Thymus (tissue), 14 donors: ENCODE results near the gene OR10A2. TPM values are rescaled to one million over a fixed set of nuclear protein-coding genes. Genes with fewer than 3 reads are reported as not detected.

ENCODE experiments used
- DNase-seq, 9 donors: peaks; one replicate each; pipeline ENCODE4 v3.0.0-alpha.2; 2013; ENCODE audit warnings: low spot score in 9 of 9, low read depth in 6 of 9, missing footprints in 1 of 9
- H3K27ac ChIP-seq, 2 donors: one replicate each; pipeline ENCODE4 v1.5.1; 2013; ENCODE audit warnings: control low read depth in 1 of 2, low read depth in 1 of 2, low read length in 1 of 2, mild to moderate bottlenecking in 1 of 2, moderate library complexity in 1 of 2
- H3K27me3 ChIP-seq, 2 donors: one replicate each; pipeline ENCODE4 v1.5.1; 2013; ENCODE audit warnings: low read length in 1 of 2; ENCODE audit not compliant: control insufficient read depth in 2 of 2, insufficient read depth in 1 of 2
- H3K36me3 ChIP-seq, 2 donors: one replicate each; pipeline ENCODE4 v1.5.1; 2013; ENCODE audit warnings: low read length in 1 of 2, mild to moderate bottlenecking in 1 of 2, moderate library complexity in 1 of 2; ENCODE audit not compliant: control insufficient read depth in 2 of 2, insufficient read depth in 2 of 2
- H3K4me1 ChIP-seq, 2 donors: one replicate each; pipeline ENCODE4 v1.5.1; 2013; ENCODE audit warnings: low read length in 2 of 2; ENCODE audit not compliant: control insufficient read depth in 2 of 2, insufficient read depth in 2 of 2
- H3K4me3 ChIP-seq, 2 donors: one replicate each; pipeline ENCODE4 v1.5.1; 2013; ENCODE audit warnings: low read length in 2 of 2, control low read depth in 1 of 2, mild to moderate bottlenecking in 1 of 2
- H3K9me3 ChIP-seq, 2 donors: one replicate each; pipeline ENCODE4 v1.5.1; 2013; ENCODE audit warnings: low read length in 1 of 2, mild to moderate bottlenecking in 1 of 2; ENCODE audit not compliant: control insufficient read depth in 2 of 2, insufficient read depth in 1 of 2
- WGBS: extraction: QIAGEN DNeasy Blood & Tissue Kit; methylation state at CpG from one replicate; pipeline ENCODE4 v1.1.7; 2013; 5-methylcytosine and 5-hydroxymethylcytosine counted together
- long read RNA-seq, 10 donors: transcript quantifications; one replicate each; lab custom pipeline, GENCODE V29; 2026
- polyA plus RNA-seq: library from polyadenylated mRNA; stranded (reverse); fragments of 200-250 nt; gene quantifications from one replicate; pipeline ENCODE4 v1.2.3, GENCODE V29; 2013
- total RNA-seq: library from RNA; stranded (reverse); fragments of 120-200 nt; gene quantifications from one replicate; pipeline ENCODE4 v1.2.4, GENCODE V29; 2013
- donor health status: healthy.

OR10A2 gene, protein sequence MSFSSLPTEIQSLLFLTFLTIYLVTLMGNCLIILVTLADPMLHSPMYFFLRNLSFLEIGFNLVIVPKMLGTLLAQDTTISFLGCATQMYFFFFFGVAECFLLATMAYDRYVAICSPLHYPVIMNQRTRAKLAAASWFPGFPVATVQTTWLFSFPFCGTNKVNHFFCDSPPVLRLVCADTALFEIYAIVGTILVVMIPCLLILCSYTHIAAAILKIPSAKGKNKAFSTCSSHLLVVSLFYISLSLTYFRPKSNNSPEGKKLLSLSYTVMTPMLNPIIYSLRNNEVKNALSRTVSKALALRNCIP
- not detected for total RNA-seq
- polyA plus RNA-seq: not detected
- long read RNA-seq, donor 1, partial matches to known transcripts: 0 of 1 reads
- long read RNA-seq, donor 1, other reads (novel, unspliced or antisense): 0 of 1 reads
- long read RNA-seq, donor 2: 0 reads
- long read RNA-seq, donor 3: 0 reads
- long read RNA-seq, donor 4: 0 reads
- long read RNA-seq, donor 5: 0 reads
- long read RNA-seq, donor 6: 0 reads
- long read RNA-seq, donor 7: 0 reads
- long read RNA-seq, donor 8: 0 reads
- long read RNA-seq, donor 9: 0 reads
- long read RNA-seq, donor 10: 0 reads

DNA sequence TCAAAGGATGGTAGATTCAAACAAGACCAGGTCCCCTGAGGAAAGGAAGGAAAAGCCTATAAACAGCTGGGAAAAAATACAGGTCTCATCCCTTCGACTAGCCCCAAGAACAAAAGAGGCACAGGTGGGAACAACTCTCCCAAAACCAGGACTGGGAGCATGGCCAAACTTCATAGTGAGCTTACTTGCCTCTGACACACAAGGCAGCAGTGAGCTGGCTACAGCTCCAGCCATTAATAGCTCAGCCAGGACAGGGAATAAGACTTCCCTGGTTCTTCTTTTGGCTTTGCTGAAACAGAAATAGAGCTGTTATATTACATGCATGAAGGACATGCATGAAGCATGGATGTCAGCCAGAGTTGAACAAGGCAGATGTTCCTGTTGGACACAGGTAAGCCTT, at the start of gene OR10A2:
OR10A2 (plus strand) TSS at position 97 of the 400 bp plus-strand sequence. CDS start 6,698 bp downstream, outside the sequence.
- H3K36me3 ChIP-seq: no peaks in the 10 kb centered on the region
- no peaks in the 10 kb centered on the region for H3K4me1 ChIP-seq
- no peak for DNase-seq
- 75% methylated on average over 1 of the region's 1 CpG for WGBS
- no peaks in the 10 kb centered on the region for H3K9me3 ChIP-seq
- no peaks in the 10 kb centered on the region for H3K27me3 ChIP-seq
- no peak within 1 kb of the TSS for H3K4me3 ChIP-seq
- H3K27ac ChIP-seq: no peak within 1 kb of the TSS

- Histone ChIP-seq H3K4me1 (no peaks in the 10 kb centered on the region), H3K9me3 (peaks cover 1 to 6% of the 10 kb centered on the region in 2 donors), H3K36me3 (no peaks in the 10 kb centered on the region), H3K4me3 (no peak overlapping the region), H3K27me3 (no peaks in the 10 kb centered on the region), H3K27ac (no peak overlapping the region)
- DNase-seq: no peak
- WGBS: 84% methylated on average over 2 of the region's 2 CpGs
These were observed 49.2 kb upstream of the OR10A2 start for GRCh38 chr11:6813656-6814055.

- Histone ChIP-seq H3K4me3 (no peak overlapping the region), H3K4me1 (no peaks in the 10 kb centered on the region), H3K27me3 (no peaks in the 10 kb centered on the region), H3K36me3 (no peaks in the 10 kb centered on the region), H3K9me3 (peaks cover 0 to 6% of the 10 kb centered on the region in 2 donors), H3K27ac (no peak overlapping the region)
- WGBS: 79% methylated on average over 1 of the region's 1 CpG
- no peak for DNase-seq
These were observed 45.2 kb upstream of the OR10A2 start for GRCh38 chr11:6817694-6818093.

DNA sequence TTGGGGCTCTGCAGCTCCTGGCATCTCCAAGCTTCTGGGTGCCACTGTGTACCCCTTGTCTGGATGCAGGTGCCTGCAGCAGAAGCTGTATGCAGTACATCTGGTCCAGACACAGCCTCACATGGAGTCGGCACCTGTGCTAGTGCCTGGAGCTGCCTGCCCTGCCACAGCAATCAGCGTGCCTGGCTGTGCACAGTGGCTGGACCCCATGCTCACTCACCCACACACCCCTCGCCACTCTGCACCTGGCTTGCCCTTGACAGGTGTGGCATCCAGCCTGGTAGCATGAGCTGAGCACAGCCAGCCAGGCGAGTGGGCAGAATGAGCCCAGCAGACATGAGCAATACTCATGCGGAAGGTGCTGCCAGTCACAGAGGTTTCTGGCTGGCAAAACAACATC, 43.9 kb upstream of the OR10A2 start:
- no peak overlapping the region for H3K27ac ChIP-seq
- peaks cover 0 to 6% of the 10 kb centered on the region in 2 donors for H3K9me3 ChIP-seq
- H3K27me3 ChIP-seq: no peaks in the 10 kb centered on the region
- no peak overlapping the region for H3K4me3 ChIP-seq
- no peak for DNase-seq
- no peaks in the 10 kb centered on the region for H3K36me3 ChIP-seq
- 98% methylated on average over 5 of the region's 5 CpGs for WGBS
- no peaks in the 10 kb centered on the region for H3K4me1 ChIP-seq

GRCh38 chr11:6824136-6824823, 38.6 kb upstream of the OR10A2 start:
- WGBS: 88% methylated on average over 5 of the region's 5 CpGs
- H3K27me3 ChIP-seq: no peaks in the 10 kb centered on the region
- H3K4me3 ChIP-seq: no peak overlapping the region
- no peaks in the 10 kb centered on the region for H3K4me1 ChIP-seq
- DNase-seq: no peak
- H3K9me3 ChIP-seq: no peaks in the 10 kb centered on the region
- no peak overlapping the region for H3K27ac ChIP-seq
- H3K36me3 ChIP-seq: no peaks in the 10 kb centered on the region

GRCh38 chr11:6825231-6825744, 37.6 kb upstream of the OR10A2 start:
- Histone ChIP-seq H3K36me3 (no peaks in the 10 kb centered on the region), H3K27me3 (no peaks in the 10 kb centered on the region), H3K4me1 (no peaks in the 10 kb centered on the region), H3K4me3 (no peak overlapping the region), H3K27ac (no peak overlapping the region), H3K9me3 (no peaks in the 10 kb centered on the region)
- WGBS: 93% methylated on average over 7 of the region's 7 CpGs
- DNase-seq: no peak

DNA sequence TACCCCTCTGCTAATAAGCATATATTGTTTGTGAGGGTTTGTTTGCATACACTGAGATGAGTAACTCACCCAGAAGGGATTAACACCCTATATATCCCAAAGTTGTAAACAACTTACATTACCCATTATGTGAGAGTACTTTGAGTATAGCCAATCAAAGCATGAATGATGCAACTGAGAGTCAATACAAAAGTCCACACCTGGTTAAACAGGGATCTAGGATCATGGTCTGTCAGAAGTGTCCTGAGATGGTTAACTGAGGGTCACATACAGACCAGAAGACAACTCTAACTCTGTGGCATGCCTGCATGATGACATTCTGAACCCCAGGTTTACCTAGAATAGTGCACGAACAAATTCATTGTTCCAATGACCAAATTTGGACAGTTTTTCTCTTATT, 34.8 kb upstream of the OR10A2 start:
- no peaks in the 10 kb centered on the region for H3K27me3 ChIP-seq
- no peak for DNase-seq
- 98% methylated on average over 1 of the region's 1 CpG for WGBS
- no peak overlapping the region for H3K27ac ChIP-seq
- H3K36me3 ChIP-seq: no peaks in the 10 kb centered on the region
- no peaks in the 10 kb centered on the region for H3K4me1 ChIP-seq
- no peak overlapping the region for H3K4me3 ChIP-seq
- no peaks in the 10 kb centered on the region for H3K9me3 ChIP-seq

DNA sequence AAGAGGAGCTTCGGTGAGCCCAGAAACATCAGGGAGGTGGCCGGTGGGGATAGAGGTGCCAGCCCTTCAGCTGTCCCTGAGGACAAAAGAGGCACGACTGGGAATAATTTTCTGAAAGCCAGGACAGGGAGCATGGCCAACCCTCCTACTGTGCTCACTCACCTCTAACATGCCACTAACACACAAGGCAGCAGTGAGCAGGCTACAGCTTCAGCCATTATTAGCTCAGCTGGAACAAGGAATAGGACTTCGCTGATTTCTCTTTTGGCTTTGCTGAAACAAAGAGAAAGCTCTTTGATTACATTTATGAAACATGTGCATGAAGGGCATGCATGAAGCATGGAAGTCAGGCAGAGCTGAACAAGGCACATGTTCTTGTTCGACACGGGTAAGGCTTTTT, 29.5 kb upstream of the OR10A2 start:
- Histone ChIP-seq H3K27ac (no peak overlapping the region), H3K36me3 (no peaks in the 10 kb centered on the region), H3K4me1 (no peaks in the 10 kb centered on the region), H3K27me3 (no peaks in the 10 kb centered on the region), H3K4me3 (no peak overlapping the region), H3K9me3 (no peaks in the 10 kb centered on the region)
- DNase-seq: no peak
- WGBS: 95% methylated on average over 6 of the region's 6 CpGs

DNA sequence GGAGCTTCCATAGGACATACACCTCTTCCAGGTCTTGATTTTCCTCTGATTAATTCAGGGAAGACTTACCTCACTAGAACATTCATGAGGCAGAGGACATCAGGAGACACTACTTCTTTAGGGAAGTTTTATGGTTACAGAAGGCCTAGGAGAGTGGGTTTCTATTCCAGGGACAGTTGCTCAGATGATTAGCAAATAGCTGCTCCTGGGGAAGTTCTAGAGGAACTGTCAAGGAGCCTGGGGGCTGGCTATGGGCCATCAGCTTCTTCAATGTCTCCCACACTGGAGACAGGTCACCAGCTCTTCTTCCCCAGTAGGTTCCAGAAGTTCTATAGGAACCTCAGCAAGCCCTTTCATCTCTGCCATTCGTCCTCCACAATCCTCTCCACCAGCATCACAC, 28.8 kb upstream of the OR10A2 start:
- DNase-seq: no peak
- H3K4me3 ChIP-seq: no peak overlapping the region
- H3K9me3 ChIP-seq: no peaks in the 10 kb centered on the region
- no peaks in the 10 kb centered on the region for H3K4me1 ChIP-seq
- no peaks in the 10 kb centered on the region for H3K36me3 ChIP-seq
- no peak overlapping the region for H3K27ac ChIP-seq
- no peaks in the 10 kb centered on the region for H3K27me3 ChIP-seq
- 81% methylated on average over 1 of the region's 1 CpG for WGBS
